Right kidney (tissue), 1 donor: ENCODE data around the gene DCN.

ENCODE experiments used
- DNase-seq: peaks from one replicate; pipeline ENCODE4 v3.0.0-alpha.2; 2016

Gene DCN

DNA sequence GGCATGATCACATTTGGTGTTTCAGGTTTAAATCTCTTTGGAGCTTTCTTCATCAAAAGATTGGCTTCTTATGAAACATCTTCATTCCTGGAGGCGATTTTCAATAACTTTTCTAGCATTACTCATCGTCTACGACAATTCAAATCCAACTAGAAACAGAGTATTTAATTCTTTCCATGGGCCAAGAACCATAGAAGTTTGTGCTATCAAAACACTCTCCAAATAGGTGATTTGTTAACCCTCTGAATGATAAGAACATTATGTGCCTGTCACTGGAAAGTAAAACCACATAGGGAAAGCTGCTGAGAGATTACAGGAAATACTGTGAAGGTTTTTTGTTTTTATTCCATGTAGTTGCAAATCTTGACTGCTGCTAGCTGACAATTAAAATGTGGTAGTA is 6.9 kb upstream of the DCN start:
- no peak for DNase-seq

DNA sequence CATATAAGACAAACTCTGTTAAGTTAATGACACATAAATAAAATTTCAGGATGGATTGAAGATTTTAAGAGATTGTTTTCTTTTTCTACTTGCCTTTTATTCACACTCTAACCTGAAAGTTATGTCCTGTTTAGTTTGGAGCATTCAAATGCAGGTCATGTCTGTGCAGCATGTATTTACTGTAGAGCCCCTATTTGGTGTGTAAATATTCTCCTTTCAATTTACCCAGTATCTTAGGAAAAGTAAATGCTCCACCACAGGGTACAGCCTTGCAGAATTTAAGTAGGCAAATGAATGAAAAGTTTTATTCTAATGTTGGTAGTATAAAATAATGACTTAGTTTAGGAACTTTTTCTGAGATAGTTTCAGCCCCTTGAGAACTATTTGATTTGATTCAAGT is 6.2 kb upstream of the DCN start:
- DNase-seq: no peak

DNA sequence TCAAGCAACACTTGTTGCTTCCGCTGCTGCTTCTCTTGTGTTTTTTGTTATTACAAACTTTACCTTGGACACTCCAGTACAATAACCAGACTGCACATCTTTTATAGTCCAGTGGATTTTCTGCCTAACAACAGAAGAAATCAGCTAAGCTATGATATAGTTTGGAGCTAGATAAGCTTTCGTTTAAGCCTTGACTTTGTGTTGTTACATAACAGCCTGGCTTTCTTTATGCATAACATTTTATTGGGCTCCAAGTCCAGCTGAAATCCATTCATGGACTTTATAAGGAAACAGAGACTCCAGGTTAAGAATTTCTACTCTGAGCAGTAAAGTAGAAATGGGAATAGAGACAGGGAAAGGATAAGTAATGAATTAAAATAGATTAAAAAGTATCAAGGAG is 3.5 kb upstream of the DCN start:
- DNase-seq: no peak

- DNase-seq: no peak
Observed at GRCh38 chr12:91185421-91185820, 2.8 kb upstream of the DCN start.

- DNase-seq: no peak
Observed at GRCh38 chr12:91183551-91183950, 934 bp upstream of the DCN start.

- peak; percentile 41 for DNase-seq
Observed at GRCh38 chr12:91180582-91181395, 1.8 kb downstream of the DCN start.

DNA sequence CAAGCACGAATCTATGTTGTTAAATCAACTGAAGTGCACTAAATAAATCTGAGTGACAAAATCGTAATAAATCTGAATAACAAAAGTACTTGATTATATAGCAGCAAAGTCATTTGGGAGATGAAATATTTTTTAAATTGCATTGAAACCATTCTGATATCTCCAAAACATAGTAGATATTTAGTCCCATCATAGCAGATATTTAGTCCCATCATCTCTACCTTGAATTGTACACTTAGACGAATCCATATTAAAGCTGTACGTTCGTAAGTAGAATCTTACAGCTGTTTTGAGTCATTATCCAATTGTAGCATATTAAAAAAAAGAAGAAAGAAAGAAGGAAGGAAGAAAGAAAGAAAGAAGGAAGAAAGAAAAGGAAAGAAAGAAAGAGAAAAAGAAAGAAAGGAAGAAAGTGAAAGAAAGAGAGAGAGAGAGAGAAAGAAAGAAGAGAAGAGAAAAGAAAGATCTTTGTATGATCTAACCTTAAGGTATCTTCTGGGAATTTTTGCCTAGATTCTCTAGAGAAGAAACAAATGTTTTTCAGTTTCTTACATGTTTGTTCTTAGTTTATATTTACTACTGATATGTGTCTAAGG is 2.6 kb downstream of the DCN start:
- no peak for DNase-seq

DNA sequence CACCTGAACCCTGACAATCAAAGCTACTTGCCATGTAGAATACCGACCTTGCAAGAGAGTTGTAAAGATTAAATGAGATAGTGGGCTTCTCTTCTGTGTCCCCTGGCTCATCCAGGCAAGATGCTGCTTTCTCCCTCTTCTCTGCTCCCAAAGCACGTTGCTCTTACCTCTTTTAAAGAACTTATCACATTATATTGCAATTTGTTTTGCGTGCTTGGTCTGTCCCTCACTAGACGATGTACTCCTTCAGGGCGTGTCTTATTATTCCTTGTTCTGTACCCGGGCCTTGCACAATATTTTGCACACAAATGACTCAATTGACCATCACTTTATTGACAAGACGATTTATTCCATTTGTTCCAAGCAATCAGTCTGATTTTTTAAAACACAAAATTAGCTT is 3.3 kb downstream of the DCN start:
- no peak for DNase-seq

DNA sequence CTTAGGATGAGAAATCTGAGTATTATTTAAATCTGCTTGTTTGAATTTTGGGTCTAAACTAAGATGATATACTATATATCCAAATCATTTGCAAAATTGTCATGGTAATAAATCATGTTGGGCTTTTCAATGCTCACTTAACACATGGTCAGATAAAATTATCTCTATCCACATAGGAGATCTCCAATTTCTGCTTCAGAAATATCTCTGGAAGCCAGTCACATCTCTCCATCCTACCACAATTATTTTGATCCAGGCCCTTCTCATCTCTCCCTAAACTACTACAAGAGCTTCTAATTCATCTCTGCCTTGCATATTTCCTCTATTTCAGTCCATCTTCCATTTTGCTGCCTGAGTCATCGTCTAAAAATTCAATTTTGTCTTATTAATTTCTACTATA is 3.8 kb downstream of the DCN start:
- no peak for DNase-seq

DNA sequence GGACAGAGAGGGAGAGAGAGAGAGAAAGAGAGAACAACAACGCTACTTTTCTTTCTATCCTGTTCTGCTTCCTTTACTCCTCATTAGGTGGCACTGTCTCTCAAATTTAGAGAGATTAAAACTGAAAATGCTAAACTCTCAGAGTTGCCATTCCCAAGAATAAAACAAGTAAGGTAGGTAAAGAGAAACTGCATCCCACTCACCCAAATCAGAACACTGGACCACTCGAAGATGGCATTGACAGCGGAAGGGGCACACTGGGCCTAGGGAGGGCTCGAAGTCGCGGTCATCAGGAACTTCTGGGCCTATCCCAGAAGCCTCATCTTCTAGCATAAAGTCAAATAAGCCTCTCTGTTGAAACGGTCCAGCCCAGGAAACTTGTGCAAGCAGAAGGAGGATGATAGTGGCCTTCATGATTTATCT is 4.5 kb downstream of the DCN start:
- no peak for DNase-seq

GRCh38 chr12:91177381-91177780 is 5.2 kb downstream of the DCN start:
- DNase-seq: no peak

DNA sequence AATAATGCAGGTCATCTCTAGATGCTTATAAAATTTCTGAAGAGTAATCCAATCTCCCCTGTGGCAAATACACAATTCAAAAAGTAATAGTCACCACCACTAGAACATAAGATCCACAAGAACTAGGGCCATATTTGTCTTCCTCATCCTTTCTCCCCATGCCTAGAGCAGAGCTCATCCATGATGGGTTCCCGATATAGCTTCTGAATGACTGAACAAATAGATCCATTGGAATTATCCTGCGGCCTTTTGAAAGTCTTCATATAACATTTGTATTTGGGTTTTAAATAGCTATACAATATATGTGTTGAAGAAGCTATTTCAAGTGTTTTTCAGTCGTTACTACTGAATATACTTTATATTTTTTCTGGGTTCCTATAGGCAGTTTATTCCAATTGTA is 5.7 kb downstream of the DCN start:
- DNase-seq: no peak

DNA sequence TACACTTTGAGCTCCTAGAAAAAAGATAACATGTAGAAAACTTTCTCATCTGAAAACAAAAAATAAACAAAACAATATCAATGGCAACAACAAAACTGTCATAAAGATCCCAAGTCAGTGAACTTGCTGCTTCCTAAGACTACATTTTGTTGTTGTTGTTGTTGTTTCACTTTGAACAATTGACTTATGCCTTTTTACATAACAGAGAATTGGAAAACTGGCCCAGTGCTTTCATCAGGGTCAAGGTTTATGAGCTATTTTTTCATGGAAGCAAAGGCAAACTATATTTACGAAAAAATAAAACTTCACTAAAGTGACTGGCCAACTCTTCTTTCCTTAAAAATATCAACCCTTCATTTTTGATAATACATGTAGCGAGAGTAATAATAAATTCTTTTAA is 6.3 kb downstream of the DCN start:
- DNase-seq: no peak

GRCh38 chr12:91173124-91173523 is 9.5 kb downstream of the DCN start:
- DNase-seq: no peak

DNA sequence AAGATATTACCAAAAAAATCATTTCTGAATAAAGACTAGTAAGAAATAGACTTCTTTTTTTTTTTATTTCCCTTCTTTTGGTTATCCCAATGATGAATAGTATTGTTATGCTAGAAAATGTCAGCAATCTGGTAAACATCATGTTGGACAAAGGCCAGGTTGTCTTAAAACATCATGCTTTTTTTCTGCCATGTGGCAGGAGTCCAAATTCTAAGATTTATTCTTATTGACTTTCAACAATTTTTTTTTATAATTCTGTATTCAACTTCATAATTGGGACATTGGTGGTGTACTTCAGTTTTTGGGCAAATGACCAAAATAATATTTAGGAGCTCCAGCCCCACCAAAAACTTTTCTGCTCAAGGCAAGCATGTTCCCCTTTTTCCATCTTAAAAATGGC is 10.5 kb downstream of the DCN start:
- no peak for DNase-seq

- DNase-seq: no peak
Observed at GRCh38 chr12:91171476-91171875, 11.1 kb downstream of the DCN start.

- DNase-seq: no peak
Observed at GRCh38 chr12:91163116-91163515, 19.5 kb downstream of the DCN start.

GRCh38 chr12:91161009-91161408 is 21.6 kb downstream of the DCN start:
- DNase-seq: no peak

DNA sequence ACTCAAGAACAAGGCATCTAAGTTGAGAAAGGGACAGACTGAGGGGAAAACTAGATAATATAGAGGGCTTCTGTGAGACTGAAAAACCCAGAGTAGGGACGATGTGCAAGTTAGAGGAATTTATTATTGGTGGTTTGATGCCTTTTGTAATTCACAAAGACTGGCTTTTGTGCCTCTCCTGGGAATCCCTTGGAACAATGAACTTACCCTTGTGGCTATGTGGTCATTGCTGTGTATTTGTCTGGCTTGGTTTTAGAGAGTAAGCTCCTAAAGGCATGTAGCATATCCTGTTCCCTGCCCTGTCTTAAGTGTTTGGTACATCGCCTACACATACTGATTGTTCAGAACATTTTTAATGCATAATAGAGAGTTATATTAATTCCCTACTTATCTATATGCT is 26.6 kb downstream of the DCN start:
- no peak for DNase-seq

DNA sequence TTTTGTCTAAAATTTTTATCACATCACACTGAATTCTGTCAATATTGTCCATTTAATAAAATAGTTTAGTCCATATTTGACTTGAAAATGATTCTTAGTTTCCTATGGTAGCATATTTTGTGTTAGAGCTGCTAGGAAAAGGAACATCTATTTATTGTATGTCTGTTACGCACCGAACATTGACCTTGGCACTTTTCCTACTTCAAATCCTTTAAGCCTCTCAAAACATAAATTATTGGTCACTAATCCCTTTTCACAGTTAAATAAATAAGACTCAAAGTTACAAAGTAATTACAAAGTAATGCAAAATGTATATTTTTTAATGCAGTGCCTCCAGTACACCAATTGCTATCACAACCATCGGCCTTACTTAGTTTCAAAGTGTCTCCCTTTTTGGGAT is 28.5 kb downstream of the DCN start:
- no peak for DNase-seq

DNA sequence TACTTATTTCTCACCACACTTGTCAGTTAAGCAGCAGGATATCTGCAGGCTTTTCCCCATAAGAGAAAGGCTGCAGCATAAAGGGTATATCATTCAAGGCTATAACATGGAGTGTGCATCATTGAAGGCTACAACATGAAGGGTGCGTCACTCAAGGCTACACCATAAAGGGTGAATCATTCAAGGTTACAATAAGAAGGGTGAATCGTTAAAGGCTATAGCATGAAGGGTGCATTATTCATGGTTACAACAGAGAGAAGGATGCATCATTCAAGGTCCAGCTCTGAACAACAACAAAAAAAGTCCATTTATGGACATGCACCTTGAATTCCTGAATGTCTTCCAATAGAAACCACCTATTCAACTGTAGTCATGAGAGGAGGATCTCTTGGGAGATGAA is 38.6 kb downstream of the DCN start:
- no peak for DNase-seq

DNA sequence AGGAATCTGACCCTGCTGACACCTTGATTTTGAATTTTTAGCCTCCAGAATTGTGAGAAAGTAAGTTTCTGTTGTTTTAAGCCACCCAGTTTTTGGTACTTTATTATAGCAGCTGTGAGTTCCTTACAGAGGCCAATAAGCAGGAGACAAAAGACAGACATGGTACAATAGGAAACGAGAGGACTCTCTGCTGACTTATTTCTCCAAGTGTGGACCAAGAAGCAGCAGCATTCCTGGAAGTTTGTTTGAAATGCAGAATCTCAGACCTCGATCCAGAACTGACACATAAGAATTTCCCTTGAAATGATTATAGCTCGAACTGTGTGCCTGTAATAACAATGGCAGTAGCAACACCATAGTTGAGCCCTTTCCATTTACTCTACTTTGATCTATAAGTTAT is 39.4 kb downstream of the DCN start:
- no peak for DNase-seq

DNA sequence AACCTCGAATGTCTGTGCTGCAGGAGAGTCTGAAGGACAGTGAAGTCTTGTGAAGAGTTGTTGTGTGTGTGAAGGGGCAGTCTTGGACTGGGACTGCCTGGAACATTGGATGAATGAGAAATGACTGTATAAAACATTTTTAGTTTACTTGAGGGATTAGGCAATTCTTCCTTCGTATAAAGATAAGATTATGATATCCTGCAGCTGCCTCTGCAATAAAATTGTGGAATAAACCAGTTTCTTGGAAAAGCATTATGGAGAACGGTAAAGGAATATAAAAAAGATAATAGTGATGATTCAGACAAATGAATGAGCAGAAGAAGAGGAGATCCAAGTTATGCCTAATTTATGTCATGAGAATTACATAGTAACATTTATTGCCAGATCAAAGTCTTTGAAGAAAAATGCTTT is 40.4 kb downstream of the DCN start:
- DNase-seq: no peak
